Esophagus muscularis mucosa (tissue), 3 donors: ENCODE results near the gene ANGPT4.

Source experiments
- EP300 ChIP-seq: sonication (generic); formaldehyde crosslinking; IDR thresholded peaks from one replicate; pipeline ENCODE4 v1.6.1; 2017; ENCODE audit warnings: antibody characterized with exemption
- TF ChIP-seq, protein P1 (sequence below), 3 experiments: fragments of 200-600 bp in 2 of 3; fragments of 450-650 bp in 1 of 3; sonication (generic) in 2 of 3; IDR thresholded peaks; one replicate each; pipeline ENCODE4 v1.5.1; 2017 to 2019; ENCODE audit warnings: antibody characterized with exemption in 3 of 3, mild to moderate bottlenecking in 2 of 3, moderate library complexity in 1 of 3

DNA sequence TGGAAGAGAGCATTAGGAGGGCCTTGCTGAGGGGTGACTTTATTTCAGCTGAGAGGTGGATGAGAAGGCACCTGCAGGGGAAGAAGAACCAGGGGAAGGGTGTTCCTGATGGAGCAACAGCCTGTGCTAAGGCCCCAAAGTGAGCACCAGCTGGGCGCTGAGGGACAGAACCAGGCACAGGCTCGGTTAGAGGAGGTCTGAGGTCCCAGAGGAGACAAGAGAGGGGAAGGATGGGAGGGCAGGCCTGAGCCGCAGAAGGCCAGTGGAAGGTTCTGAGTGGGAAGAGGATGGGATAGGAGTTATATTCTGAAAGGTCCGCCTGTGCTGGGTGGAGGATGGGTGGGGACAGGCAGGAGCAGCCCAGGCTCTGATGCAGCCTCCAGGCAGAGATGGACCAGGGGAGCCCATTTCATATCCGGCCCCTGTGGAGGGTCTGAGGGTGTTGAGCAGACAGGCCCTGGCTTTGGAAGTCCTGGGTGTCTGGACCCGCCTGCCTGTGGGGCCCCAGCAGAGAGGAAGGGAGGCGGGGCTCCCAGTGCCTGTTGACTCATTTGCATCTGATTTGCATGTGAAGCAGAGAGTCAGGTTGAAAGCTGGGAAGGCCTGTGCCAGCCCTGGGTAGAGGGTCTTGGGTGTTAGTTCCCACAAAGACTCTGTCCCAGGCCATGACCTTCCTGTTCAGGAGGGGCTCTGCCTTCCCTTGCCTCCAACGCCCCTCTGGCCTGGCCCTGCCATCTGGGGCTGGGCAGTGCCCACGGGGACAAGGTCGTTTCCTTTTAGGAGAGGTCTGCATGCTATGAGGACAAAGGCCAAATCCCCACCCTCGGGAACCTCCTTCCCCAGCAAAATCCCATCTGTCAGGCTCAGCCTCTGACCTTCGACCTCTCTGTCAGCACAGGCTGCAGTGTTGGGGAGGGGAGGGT, 93.2 kb downstream of the ANGPT4 start:
- TF ChIP-seq, protein P1, sequence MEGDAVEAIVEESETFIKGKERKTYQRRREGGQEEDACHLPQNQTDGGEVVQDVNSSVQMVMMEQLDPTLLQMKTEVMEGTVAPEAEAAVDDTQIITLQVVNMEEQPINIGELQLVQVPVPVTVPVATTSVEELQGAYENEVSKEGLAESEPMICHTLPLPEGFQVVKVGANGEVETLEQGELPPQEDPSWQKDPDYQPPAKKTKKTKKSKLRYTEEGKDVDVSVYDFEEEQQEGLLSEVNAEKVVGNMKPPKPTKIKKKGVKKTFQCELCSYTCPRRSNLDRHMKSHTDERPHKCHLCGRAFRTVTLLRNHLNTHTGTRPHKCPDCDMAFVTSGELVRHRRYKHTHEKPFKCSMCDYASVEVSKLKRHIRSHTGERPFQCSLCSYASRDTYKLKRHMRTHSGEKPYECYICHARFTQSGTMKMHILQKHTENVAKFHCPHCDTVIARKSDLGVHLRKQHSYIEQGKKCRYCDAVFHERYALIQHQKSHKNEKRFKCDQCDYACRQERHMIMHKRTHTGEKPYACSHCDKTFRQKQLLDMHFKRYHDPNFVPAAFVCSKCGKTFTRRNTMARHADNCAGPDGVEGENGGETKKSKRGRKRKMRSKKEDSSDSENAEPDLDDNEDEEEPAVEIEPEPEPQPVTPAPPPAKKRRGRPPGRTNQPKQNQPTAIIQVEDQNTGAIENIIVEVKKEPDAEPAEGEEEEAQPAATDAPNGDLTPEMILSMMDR (IDR thresholded peaks at IDR 0.05) = no peak
- TF ChIP-seq EP300 = no peak
